B cell (primary cell): ENCODE data around the gene ERVW-1. TPM values are rescaled to one million over a fixed set of nuclear protein-coding genes. Genes with fewer than 3 reads are reported as not detected.

Experiments used
- ATAC-seq: fragments of 200-7000 bp; cut with Tn5 transposase; one replicate; pipeline ENCODE4 v1.10.0; 2021; ENCODE audit warnings: low read depth, mild to moderate bottlenecking, moderate number of reproducible peaks, moderate library complexity
- CTCF ChIA-PET: fragments of 350-600 bp; sonication (Branson Sonifier 250); formaldehyde crosslinking; loops from one replicate; lab custom pipeline; 2021; ENCODE audit warnings: antibody characterized with exemption, inconsistent platforms; lab: Charles Lee
- POLR2A ChIA-PET: fragments of 350-600 bp; sonication (Branson Sonifier 250); formaldehyde crosslinking; loops from one replicate; lab custom pipeline; 2021; ENCODE audit warnings: antibody characterized with exemption; lab: Charles Lee
- DNase-seq: peaks from one replicate; pipeline ENCODE4 v3.0.0; 2013
- H2AFZ ChIP-seq: 2 replicates; pipeline ENCODE4 v1.6.1; 2012; ENCODE audit warnings: mild to moderate bottlenecking, low read depth, low read length; ENCODE audit not compliant: insufficient read depth, poor library complexity, severe bottlenecking
- H3K27ac ChIP-seq, 2 donors: 1 replicate in 1 of 2; 2 replicates in 1 of 2; pipeline ENCODE4 v1.5.1; 2012 to 2013; ENCODE audit warnings: low read length in 2 of 2, mild to moderate bottlenecking in 2 of 2, moderate library complexity in 1 of 2
- H3K27me3 ChIP-seq, 4 experiments: fragments of 200-600 bp in 1 of 4; sonication (generic) in 1 of 4; replicated peaks in 1 of 4; 1 replicate in 2 of 4; 2 replicates in 2 of 4; pipeline versions ENCODE4 v1.6.1 to v1.7.0; 2013 to 2016; ENCODE audit warnings: low read length in 3 of 4, mild to moderate bottlenecking in 2 of 4, mixed read lengths in 1 of 4, moderate library complexity in 1 of 4; ENCODE audit not compliant: insufficient read depth in 4 of 4, control insufficient read depth in 3 of 4; ENCODE audit errors: control extremely low read depth in 1 of 4
- H3K36me3 ChIP-seq, 2 experiments: replicated peaks in 1 of 2; 1 replicate in 1 of 2; 2 replicates in 1 of 2; pipeline versions ENCODE4 v1.6.1 to v1.7.1; 2013; ENCODE audit warnings: low read length in 1 of 2; ENCODE audit not compliant: insufficient read depth in 2 of 2, control insufficient read depth in 1 of 2; ENCODE audit errors: control extremely low read depth in 1 of 2, extremely low read depth in 1 of 2
- H3K4me1 ChIP-seq, 2 donors: fragments of 200-600 bp in 1 of 2; sonication (generic) in 1 of 2; 1 replicate in 1 of 2; 2 replicates in 1 of 2; pipeline versions ENCODE4 v1.5.1 to v1.6.1; 2013 to 2017; ENCODE audit warnings: low read length in 2 of 2; ENCODE audit not compliant: control insufficient read depth in 2 of 2, insufficient read depth in 2 of 2
- H3K4me2 ChIP-seq: replicated peaks from 2 replicates; pipeline ENCODE3; 2012; ENCODE audit warnings: mild to moderate bottlenecking, low read depth, low read length; ENCODE audit not compliant: poor library complexity, severe bottlenecking
- H3K4me3 ChIP-seq, 5 experiments: fragments of 200-600 bp in 1 of 5; sonication (generic) in 1 of 5; 1 replicate in 3 of 5; 2 replicates in 2 of 5; pipeline versions ENCODE4 v1.5.1 to v1.7.0; 2011 to 2016; ENCODE audit warnings: low read length in 4 of 5, mild to moderate bottlenecking in 4 of 5, low read depth in 2 of 5, control low read depth in 1 of 5, moderate library complexity in 1 of 5; ENCODE audit not compliant: insufficient read depth in 1 of 5; ENCODE audit errors: control extremely low read depth in 1 of 5, extremely low read depth in 1 of 5
- H3K79me2 ChIP-seq: fragments of 200-600 bp; sonication (generic); one replicate; pipeline ENCODE4 v1.6.0; 2016; ENCODE audit warnings: low read length; ENCODE audit not compliant: control insufficient read depth, insufficient read depth
- H3K9ac ChIP-seq: fragments of 200-600 bp; sonication (generic); 2 replicates; pipeline ENCODE4 v1.6.1; 2017; ENCODE audit warnings: mild to moderate bottlenecking, low read length, moderate library complexity
- H3K9me3 ChIP-seq, 3 donors: one replicate each; pipeline versions ENCODE4 v1.6.1 to v1.7.1; 2013; ENCODE audit warnings: low read length in 2 of 3; ENCODE audit not compliant: control insufficient read depth in 2 of 3, insufficient read depth in 1 of 3; ENCODE audit errors: control extremely low read depth in 1 of 3
- H4K20me1 ChIP-seq: 2 replicates; pipeline ENCODE4 v1.6.0; 2012; ENCODE audit warnings: mild to moderate bottlenecking, low read length; ENCODE audit not compliant: insufficient read depth, control insufficient read depth, poor library complexity, severe bottlenecking
- H3K27ac Mint-ChIP-seq: one replicate; pipeline ENCODE4 v1.8.0; 2021; ENCODE audit warnings: mixed read lengths
- H3K27me3 Mint-ChIP-seq: one replicate; pipeline ENCODE4 v1.8.0; 2021; ENCODE audit warnings: mixed read lengths
- H3K4me1 Mint-ChIP-seq: one replicate; pipeline ENCODE4 v1.8.0; 2021; ENCODE audit warnings: mixed read lengths
- H3K4me3 Mint-ChIP-seq: one replicate; pipeline ENCODE4 v1.8.0; 2021; ENCODE audit warnings: mixed read lengths
- H3K9me3 Mint-ChIP-seq: one replicate; pipeline ENCODE4 v1.8.0; 2022; ENCODE audit warnings: mixed read lengths; ENCODE audit not compliant: insufficient read depth
- CTCF ChIP-seq: fragments of 200-600 bp; IDR thresholded peaks from one replicate; pipeline ENCODE4 v1.8.0; 2022; ENCODE audit warnings: antibody characterized with exemption, mild to moderate bottlenecking
- EZH2 ChIP-seq: IDR thresholded peaks from 2 replicates; pipeline ENCODE4 v1.6.1; 2012; ENCODE audit warnings: borderline replicate concordance, low read depth, mild to moderate bottlenecking, moderate library complexity, low read length; ENCODE audit not compliant: insufficient read depth, poor library complexity, severe bottlenecking
- WGBS: methylation state at CpG from one replicate; pipeline ENCODE4 v1.1.5; 2013; ENCODE audit warnings: missing lambda C conversion rate; ENCODE audit not compliant: insufficient coverage; 5-methylcytosine and 5-hydroxymethylcytosine counted together
- intact Hi-C: fragments of 100-400 bp; cut with micrococcal nuclease; formaldehyde crosslinking; loops from one replicate; pipeline ENCODE4 v1.10.0; 2022
- polyA plus RNA-seq: library from polyadenylated mRNA; depleted of rRNA; stranded (reverse); fragments of >200 nt; gene quantifications from 2 replicates; pipeline ENCODE4 v1.2.3, GENCODE V29; 2012
- total RNA-seq, 2 donors: library from RNA; stranded (reverse); fragments of 120-200 nt in 1 of 2; gene quantifications; 1 replicate in 1 of 2; 2 replicates in 1 of 2; pipeline versions ENCODE4 v1.2.3 to v1.2.4, GENCODE V29; 2013 to 2022

ERVW-1 gene
- total and polyA plus RNA-seq, 2 donors (not counting 1 experiment from before 2014, with no cell fraction given): not detected

- Mint-ChIP-seq H3K27ac (no peak overlapping the region), H3K4me3 (no peak overlapping the region), H3K4me1 (no peaks in the 10 kb centered on the region), H3K27me3 (no peaks in the 10 kb centered on the region), H3K9me3 (no peaks in the 10 kb centered on the region)
- Histone ChIP-seq H3K9ac (no peak overlapping the region), H3K36me3 (peaks cover 0 to 21% of the 10 kb centered on the region in 2 experiments), H4K20me1 (no peaks in the 10 kb centered on the region), H3K4me3 (no peak overlapping the region), H3K27me3 (no peaks in the 10 kb centered on the region), H3K9me3 (no peaks in the 10 kb centered on the region), H3K27ac (no peak overlapping the region), H3K79me2 (peaks cover 18% of the 10 kb centered on the region), H3K4me2 (no peak overlapping the region), H2AFZ (no peak overlapping the region), H3K4me1 (no peaks in the 10 kb centered on the region)
- DNase-seq: no peak
- ChIA-PET POLR2A (no interaction called here), CTCF (interaction anchor here (0.7 kb wide), 1 partner anchor 341 kb away, joined by 3 read pairs; no protein-coding TSS in a partner anchor)
- no peak for ATAC-seq
- TF ChIP-seq CTCF (no peak), EZH2 (no peak)
- no CpG with 5 or more reads among the region's 1 CpG for WGBS
- intact Hi-C loops: no loop called here
Observed at GRCh38 chr7:92520024-92520423, 42.3 kb upstream of the ERVW-1 start.

GRCh38 chr7:92517631-92518030, 39.9 kb upstream of the ERVW-1 start:
- no peak overlapping the region for H3K4me3 ChIP-seq
- H3K36me3 ChIP-seq: peaks cover 4 to 29% of the 10 kb centered on the region in 2 experiments
- no peaks in the 10 kb centered on the region for H3K27me3 ChIP-seq
- DNase-seq: no peak
- no peaks in the 10 kb centered on the region for H3K9me3 Mint-ChIP-seq
- no peak overlapping the region for H3K4me3 Mint-ChIP-seq
- TF ChIP-seq CTCF: no peak
- TF ChIP-seq EZH2: no peak
- H3K4me2 ChIP-seq: no peak overlapping the region
- intact Hi-C loops: no loop called here
- CTCF ChIA-PET: no interaction called here
- H3K4me1 ChIP-seq: no peaks in the 10 kb centered on the region
- no peaks in the 10 kb centered on the region for H3K27me3 Mint-ChIP-seq
- H3K4me1 Mint-ChIP-seq: no peaks in the 10 kb centered on the region
- H3K79me2 ChIP-seq: peaks cover 3% of the 10 kb centered on the region
- WGBS: no CpG with 5 or more reads among the region's 3 CpGs
- no peak overlapping the region for H3K27ac ChIP-seq
- H2AFZ ChIP-seq: no peak overlapping the region
- no peak for ATAC-seq
- H4K20me1 ChIP-seq: no peaks in the 10 kb centered on the region
- H3K27ac Mint-ChIP-seq: no peak overlapping the region
- no peaks in the 10 kb centered on the region for H3K9me3 ChIP-seq
- POLR2A ChIA-PET: no interaction called here
- no peak overlapping the region for H3K9ac ChIP-seq
